PC-3 (cell line): ENCODE measurements around the gene CPVL. TPM values are rescaled to one million over a fixed set of nuclear protein-coding genes. Genes with fewer than 3 reads are reported as not detected.

ENCODE experiments used
- ATAC-seq: fragments of 200-7000 bp; cut with Tn5 transposase; 2 replicates; pipeline ENCODE4 v1.9.1; 2020; ENCODE audit warnings: mild to moderate bottlenecking, moderate library complexity
- BruUV-seq: library from RNA; stranded (reverse); fragments of 400-500 nt; replicated peaks from 2 replicates; lab custom pipeline; 2021; lab: Mats Ljungman, UMichigan
- CTCF ChIA-PET: fragments of 300-600 bp; sonication (Branson Sonifier 250); formaldehyde crosslinking; loops from one replicate; lab custom pipeline; 2022; ENCODE audit warnings: antibody characterized with exemption; lab: Charles Lee
- POLR2A ChIA-PET: fragments of 300-600 bp; sonication (Branson Sonifier 250); formaldehyde crosslinking; loops from one replicate; lab custom pipeline; 2022; ENCODE audit warnings: antibody characterized with exemption; ENCODE audit not compliant: unreplicated experiment; lab: Charles Lee
- DNase-seq: peaks from one replicate; pipeline ENCODE4 v3.0.0-alpha.2; 2015
- H2AFZ ChIP-seq: fragments of 300-600 bp; sonication (generic); 2 replicates; pipeline ENCODE4 v1.6.0; 2016; ENCODE audit warnings: antibody characterized with exemption, low read length
- H3F3A ChIP-seq: fragments of 300-600 bp; sonication (generic); one replicate; pipeline ENCODE4 v1.6.0; 2017; ENCODE audit warnings: antibody characterized with exemption, low read length, control low read depth, mild to moderate bottlenecking; ENCODE audit not compliant: unreplicated experiment
- H3K27ac ChIP-seq: fragments of 300-600 bp; sonication (generic); 2 replicates; pipeline ENCODE4 v1.5.1; 2016; ENCODE audit warnings: mild to moderate bottlenecking, low read length
- H3K27me3 ChIP-seq: fragments of 300-600 bp; sonication (generic); 2 replicates; pipeline ENCODE4 v1.6.1; 2016; ENCODE audit warnings: low read length, mixed read lengths
- H3K36me3 ChIP-seq: fragments of 300-600 bp; sonication (generic); 2 replicates; pipeline ENCODE4 v1.6.1; 2016; ENCODE audit warnings: low read depth, mixed run types, low read length, mixed read lengths
- H3K4me1 ChIP-seq: fragments of 300-600 bp; sonication (generic); 2 replicates; pipeline ENCODE4 v1.5.1; 2016; ENCODE audit warnings: low read length; ENCODE audit not compliant: insufficient read depth
- H3K4me2 ChIP-seq: fragments of 300-600 bp; sonication (generic); 2 replicates; pipeline ENCODE4 v1.6.0; 2016; ENCODE audit warnings: low read length
- H3K4me3 ChIP-seq: fragments of 300-600 bp; sonication (generic); 2 replicates; pipeline ENCODE4 v1.5.1; 2016; ENCODE audit warnings: mild to moderate bottlenecking, low read length, mixed read lengths
- H3K79me2 ChIP-seq: fragments of 300-600 bp; sonication (generic); 2 replicates; pipeline ENCODE4 v1.6.1; 2017; ENCODE audit warnings: low read length, mixed read lengths
- H3K9ac ChIP-seq: fragments of 300-600 bp; sonication (generic); 2 replicates; pipeline ENCODE4 v1.6.0; 2016; ENCODE audit warnings: mild to moderate bottlenecking, low read length
- H3K9me2 ChIP-seq: fragments of 300-600 bp; sonication (generic); replicated peaks from 2 replicates; pipeline ENCODE4 v1.6.1; 2016; ENCODE audit warnings: mixed run types, low read length, mixed read lengths
- H3K9me3 ChIP-seq: fragments of 300-600 bp; sonication (generic); 2 replicates; pipeline ENCODE4 v1.6.1; 2016; ENCODE audit warnings: low read length, mixed read lengths
- H4K20me1 ChIP-seq: fragments of 300-600 bp; sonication (generic); 2 replicates; pipeline ENCODE4 v1.6.1; 2016; ENCODE audit warnings: low read length, mixed read lengths
- EZH2 ChIP-seq: fragments of 300-600 bp; sonication (generic); IDR thresholded peaks from one replicate; pipeline ENCODE4 v1.6.1; 2017; ENCODE audit warnings: antibody characterized with exemption, mild to moderate bottlenecking, low read length; ENCODE audit not compliant: unreplicated experiment
- EZH2phosphoT487 ChIP-seq: fragments of 300-600 bp; sonication (generic); IDR thresholded peaks from 2 replicates; pipeline ENCODE4 v1.6.1; 2018; ENCODE audit warnings: mild to moderate bottlenecking, antibody characterized with exemption, low read length, borderline replicate concordance
- intact Hi-C: fragments of 100-400 bp; cut with micrococcal nuclease; formaldehyde crosslinking; loops from 2 replicates; pipeline ENCODE4 v1.9.0; 2023
- total RNA-seq: library from RNA; depleted of rRNA; stranded (reverse); fragments of >200 nt; gene quantifications from 2 replicates; pipeline ENCODE4 v1.2.3, GENCODE V29; 2014
- TF ChIP-seq, protein P1 (sequence below): fragments of 300-600 bp; sonication (generic); conservative IDR thresholded peaks from 2 replicates; pipeline ENCODE4 v1.5.1; 2017; ENCODE audit warnings: antibody characterized with exemption, low read depth, mild to moderate bottlenecking, low read length

The CPVL gene
- total RNA-seq, 1 experiment from 2014 or later, result 14.7 TPM

DNA sequence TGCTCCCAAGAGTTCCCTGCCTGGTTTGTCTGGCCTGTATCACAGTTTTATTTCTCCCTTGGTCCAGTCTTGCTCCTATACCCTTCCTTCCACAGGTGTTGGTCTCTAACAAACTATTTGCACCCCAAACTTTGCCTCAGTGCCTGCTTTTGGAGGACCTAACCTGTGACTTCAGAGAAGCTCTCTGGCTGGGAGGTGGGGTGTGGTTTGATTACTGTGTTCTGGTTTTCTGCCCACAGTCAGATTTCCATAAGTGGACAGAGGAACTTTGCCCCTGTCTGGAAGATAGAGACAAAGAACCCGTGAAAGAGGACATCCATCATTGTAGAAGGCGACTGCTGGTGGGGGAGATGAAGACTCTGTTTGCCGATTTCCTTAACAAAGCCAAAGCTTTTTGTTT is 132.4 kb downstream of the CPVL start:
- no peaks in the 10 kb centered on the region for H3K27me3 ChIP-seq
- no peaks in the 10 kb centered on the region for H3F3A ChIP-seq
- ChIA-PET POLR2A (no interaction called here), CTCF (no interaction called here)
- no peak for TF ChIP-seq EZH2phosphoT487
- TF ChIP-seq EZH2, result no peak
- TF ChIP-seq, protein P1, sequence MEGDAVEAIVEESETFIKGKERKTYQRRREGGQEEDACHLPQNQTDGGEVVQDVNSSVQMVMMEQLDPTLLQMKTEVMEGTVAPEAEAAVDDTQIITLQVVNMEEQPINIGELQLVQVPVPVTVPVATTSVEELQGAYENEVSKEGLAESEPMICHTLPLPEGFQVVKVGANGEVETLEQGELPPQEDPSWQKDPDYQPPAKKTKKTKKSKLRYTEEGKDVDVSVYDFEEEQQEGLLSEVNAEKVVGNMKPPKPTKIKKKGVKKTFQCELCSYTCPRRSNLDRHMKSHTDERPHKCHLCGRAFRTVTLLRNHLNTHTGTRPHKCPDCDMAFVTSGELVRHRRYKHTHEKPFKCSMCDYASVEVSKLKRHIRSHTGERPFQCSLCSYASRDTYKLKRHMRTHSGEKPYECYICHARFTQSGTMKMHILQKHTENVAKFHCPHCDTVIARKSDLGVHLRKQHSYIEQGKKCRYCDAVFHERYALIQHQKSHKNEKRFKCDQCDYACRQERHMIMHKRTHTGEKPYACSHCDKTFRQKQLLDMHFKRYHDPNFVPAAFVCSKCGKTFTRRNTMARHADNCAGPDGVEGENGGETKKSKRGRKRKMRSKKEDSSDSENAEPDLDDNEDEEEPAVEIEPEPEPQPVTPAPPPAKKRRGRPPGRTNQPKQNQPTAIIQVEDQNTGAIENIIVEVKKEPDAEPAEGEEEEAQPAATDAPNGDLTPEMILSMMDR, result no peak
- no peaks in the 10 kb centered on the region for H3K9me3 ChIP-seq
- no peaks in the 10 kb centered on the region for H3K79me2 ChIP-seq
- intact Hi-C loops, result no loop called here
- H3K36me3 ChIP-seq, result no peaks in the 10 kb centered on the region
- H3K9ac ChIP-seq, result no peak overlapping the region
- no peaks in the 10 kb centered on the region for H3K9me2 ChIP-seq
- no TSS peak for BruUV-seq
- H3K4me3 ChIP-seq, result no peak overlapping the region
- no peak for ATAC-seq
- H2AFZ ChIP-seq, result no peak overlapping the region
- no peaks in the 10 kb centered on the region for H4K20me1 ChIP-seq
- no peak overlapping the region for H3K4me2 ChIP-seq
- no peaks in the 10 kb centered on the region for H3K4me1 ChIP-seq
- no peak overlapping the region for H3K27ac ChIP-seq
- no peak for DNase-seq

DNA sequence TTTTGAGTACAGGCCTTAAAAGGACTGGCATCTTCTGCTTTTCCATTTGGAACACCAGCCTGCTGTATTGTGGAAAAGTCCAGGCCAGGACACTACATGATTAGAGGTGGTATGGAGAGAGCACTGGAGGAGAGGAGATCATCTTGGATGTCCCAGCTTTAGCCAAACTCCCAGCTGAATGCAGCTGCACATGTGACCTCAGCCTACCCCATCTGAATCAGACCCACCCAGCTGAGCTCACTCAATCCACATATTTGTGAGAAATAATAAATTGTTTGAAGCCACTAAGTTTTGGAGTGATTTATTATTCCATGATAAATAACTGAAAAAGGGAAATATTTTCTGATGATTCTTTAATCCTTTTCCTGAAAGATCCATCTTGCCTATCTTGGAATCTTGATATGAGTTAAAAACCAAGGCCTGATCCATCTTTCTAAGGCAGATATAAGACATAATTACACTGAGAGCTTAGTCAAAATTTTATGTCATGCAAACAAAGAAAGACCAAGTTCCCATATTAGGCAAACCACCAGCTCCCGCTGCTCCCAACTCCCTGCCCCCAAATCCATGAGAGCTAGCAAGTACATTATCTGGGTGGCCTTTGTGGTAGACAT is 133.1 kb downstream of the CPVL start:
- intact Hi-C loops, result no loop called here
- POLR2A ChIA-PET, result no interaction called here
- BruUV-seq, result no TSS peak

DNA sequence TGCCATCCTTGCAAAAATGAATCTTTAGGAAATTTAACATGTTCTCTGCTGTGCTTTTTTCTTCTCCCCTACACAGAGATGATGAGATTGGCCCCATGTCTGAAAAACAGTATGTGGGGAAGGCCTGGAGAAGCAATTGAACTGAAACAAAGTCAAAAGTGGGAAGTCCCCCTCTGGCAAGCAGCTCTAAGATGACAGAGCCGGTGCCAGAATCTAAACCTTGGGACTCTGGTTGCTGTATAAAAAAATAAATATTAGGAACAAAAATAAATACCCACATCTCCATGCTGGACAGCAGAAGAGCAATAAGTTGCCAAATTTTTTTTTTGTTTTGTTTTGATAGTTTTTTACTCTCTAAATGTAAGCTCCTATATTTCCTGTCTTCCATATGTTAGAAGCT is 136.4 kb downstream of the CPVL start:
- DNase-seq (no peak), ATAC-seq (no peak)
- BruUV-seq, result no TSS peak
- Histone ChIP-seq H3K36me3 (peaks cover 2% of the 10 kb centered on the region; the same call in 1 of the 2 replicates), H4K20me1 (no peaks in the 10 kb centered on the region), H3K27ac (no peak overlapping the region), H2AFZ (no peak overlapping the region), H3F3A (no peaks in the 10 kb centered on the region), H3K9me3 (no peaks in the 10 kb centered on the region), H3K9me2 (no peaks in the 10 kb centered on the region), H3K27me3 (no peaks in the 10 kb centered on the region), H3K4me2 (no peak overlapping the region), H3K9ac (no peak overlapping the region), H3K79me2 (no peaks in the 10 kb centered on the region), H3K4me1 (no peaks in the 10 kb centered on the region), H3K4me3 (no peak overlapping the region)
- intact Hi-C loops, result no loop called here
- TF ChIP-seq EZH2, result no peak
- TF ChIP-seq EZH2phosphoT487, result no peak
- TF ChIP-seq, protein P1, result no peak
- POLR2A ChIA-PET, result no interaction called here
- CTCF ChIA-PET, result no interaction called here

More for the DNA sequence above, 133.1 kb downstream of the CPVL start:
- H3K9me2 ChIP-seq, result no peaks in the 10 kb centered on the region
- H3K79me2 ChIP-seq, result no peaks in the 10 kb centered on the region
- no peak overlapping the region for H3K4me2 ChIP-seq
- H2AFZ ChIP-seq, result no peak overlapping the region
- no peak overlapping the region for H3K9ac ChIP-seq
- no peak for ATAC-seq
- no peak overlapping the region for H3K27ac ChIP-seq
- no peak overlapping the region for H3K4me3 ChIP-seq
- H4K20me1 ChIP-seq, result no peaks in the 10 kb centered on the region
- no peaks in the 10 kb centered on the region for H3K27me3 ChIP-seq
- TF ChIP-seq EZH2phosphoT487, result no peak
- TF ChIP-seq, protein P1, result no peak
- TF ChIP-seq EZH2, result no peak
- no peak for DNase-seq
- no peaks in the 10 kb centered on the region for H3K36me3 ChIP-seq
- no peaks in the 10 kb centered on the region for H3F3A ChIP-seq
- no peaks in the 10 kb centered on the region for H3K9me3 ChIP-seq
- H3K4me1 ChIP-seq, result no peaks in the 10 kb centered on the region
- CTCF ChIA-PET, result interaction anchor here (0.7 kb wide), 1 partner anchor 92 kb away, joined by 3 read pairs; no protein-coding TSS in a partner anchor
